IPS DF 4.7 (cell line): ENCODE results near the gene C10orf90.

ENCODE experiments used
- DNase-seq: peaks from one replicate; pipeline ENCODE4 v3.0.0-alpha.2; 2013; ENCODE audit warnings: low spot score; ENCODE audit errors: extremely low read depth

The C10orf90 gene

GRCh38 chr10:126549344-126549743, 121.1 kb downstream of the C10orf90 start:
- no peak for DNase-seq

GRCh38 chr10:126544565-126544964, 125.9 kb downstream of the C10orf90 start:
- DNase-seq, result no peak

- DNase-seq, result no peak
Observed at GRCh38 chr10:126538439-126539135, 131.9 kb downstream of the C10orf90 start.

- no peak for DNase-seq
Observed at GRCh38 chr10:126536656-126537055, 133.8 kb downstream of the C10orf90 start.

- no peak for DNase-seq
Observed at GRCh38 chr10:126536148-126536547, 134.3 kb downstream of the C10orf90 start.

GRCh38 chr10:126533644-126534043, 136.8 kb downstream of the C10orf90 start:
- no peak for DNase-seq

- DNase-seq, result no peak
Observed at GRCh38 chr10:126528315-126528835, 142.1 kb downstream of the C10orf90 start.

- DNase-seq, result no peak
Observed at GRCh38 chr10:126527645-126528314, 142.7 kb downstream of the C10orf90 start.

- DNase-seq, result no peak
Observed at GRCh38 chr10:126525326-126525725, 145.2 kb downstream of the C10orf90 start.

GRCh38 chr10:126524526-126524925, 146.0 kb downstream of the C10orf90 start:
- DNase-seq, result no peak

- no peak for DNase-seq
Observed at GRCh38 chr10:126523071-126523470, 147.4 kb downstream of the C10orf90 start.

- no peak for DNase-seq
Observed at GRCh38 chr10:126521399-126521798, 149.1 kb downstream of the C10orf90 start.

- no peak for DNase-seq
Observed at GRCh38 chr10:126520751-126521317, 149.7 kb downstream of the C10orf90 start.

- DNase-seq, result no peak
Observed at GRCh38 chr10:126519992-126520391, 150.5 kb downstream of the C10orf90 start.

GRCh38 chr10:126519185-126519584, 151.3 kb downstream of the C10orf90 start:
- DNase-seq, result no peak

GRCh38 chr10:126518218-126519080, 152.0 kb downstream of the C10orf90 start:
- no peak for DNase-seq

GRCh38 chr10:126516515-126516914, 154.0 kb downstream of the C10orf90 start:
- DNase-seq, result no peak

GRCh38 chr10:126511917-126512479, 158.5 kb downstream of the C10orf90 start:
- no peak for DNase-seq

- no peak for DNase-seq
Observed at GRCh38 chr10:126509182-126509581, 161.3 kb downstream of the C10orf90 start.

GRCh38 chr10:126508535-126509040, 161.9 kb downstream of the C10orf90 start:
- DNase-seq, result no peak

- DNase-seq, result no peak
Observed at GRCh38 chr10:126504761-126505112, 165.8 kb downstream of the C10orf90 start.
